Upper lobe of left lung (tissue), 4 donors: ENCODE measurements around the gene ALAS2.
"Not testable (repeated sequence)": the region's sequence is repeated elsewhere in the genome, so short reads cannot be mapped to it uniquely, and the experiment has no call there.

ENCODE experiments used
- CTCF ChIP-seq, 6 experiments: fragments of 450-650 bp in 4 of 6; fragments of 200-600 bp in 2 of 6; sonication (generic) in 2 of 6; IDR thresholded peaks; one replicate each; pipeline ENCODE4 v1.5.1; 2016 to 2019; ENCODE audit warnings: antibody characterized with exemption in 6 of 6
- EP300 ChIP-seq, 4 donors: sonication (generic); formaldehyde crosslinking; IDR thresholded peaks; one replicate each; pipeline ENCODE4 v1.5.1; 2017; ENCODE audit warnings: antibody characterized with exemption in 4 of 4, control low read depth in 2 of 4
- POLR2A ChIP-seq, 4 donors: fragments of 450-650 bp; IDR thresholded peaks; one replicate each; pipeline ENCODE4 v1.5.1; 2016 to 2017; ENCODE audit warnings: antibody characterized with exemption in 4 of 4, mild to moderate bottlenecking in 2 of 4
- POLR2AphosphoS5 ChIP-seq, 2 donors: sonication (generic); formaldehyde crosslinking; IDR thresholded peaks; one replicate each; pipeline ENCODE4 v1.5.1; 2017; ENCODE audit warnings: antibody characterized with exemption in 2 of 2

DNA sequence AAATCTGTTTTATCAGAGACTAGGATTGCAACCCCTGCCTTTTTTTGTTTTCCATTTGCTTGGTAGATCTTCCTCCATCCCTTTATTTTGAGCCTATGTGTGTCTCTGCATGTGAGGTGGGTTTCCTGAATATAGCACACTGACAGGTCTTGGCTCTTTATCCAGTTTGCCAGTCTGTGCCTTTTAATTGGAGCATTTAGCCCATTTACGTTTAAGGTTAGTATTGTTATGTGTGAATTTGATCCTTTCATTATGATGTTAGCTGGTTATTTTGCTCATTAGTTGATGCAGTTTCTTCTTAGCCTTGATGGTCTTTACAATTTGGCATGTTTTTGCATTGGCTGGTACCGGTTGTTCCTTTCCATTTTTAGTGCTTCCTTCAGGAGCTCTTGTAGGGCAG lies 19.8 kb upstream of the ALAS2 start:
- not testable (repeated sequence) for TF ChIP-seq CTCF, POLR2A, POLR2AphosphoS5, EP300 (IDR thresholded peaks at IDR 0.05)
